BLaER1 treated with 17β-estradiol and CSF1 and Interleukin-3, amounts not matched to agents 10 nM and 100 nM (cell line): Measurements from ENCODE around the gene SZT2.
"Not testable (repeated sequence)": the region's sequence is repeated elsewhere in the genome, so short reads cannot be mapped to it uniquely, and the experiment has no call there.

Experiments
- H3K27ac ChIP-seq, 11 experiments: shearing (Covaris generic); formaldehyde crosslinking; 2 replicates each; pipeline ENCODE4 v1.8.1; 2022
- H3K27me3 ChIP-seq, 11 experiments: shearing (Covaris generic); formaldehyde crosslinking; 2 replicates each; pipeline ENCODE4 v1.8.1; 2022
- H3K36me3 ChIP-seq, 11 experiments: shearing (Covaris generic); formaldehyde crosslinking; 2 replicates each; pipeline ENCODE4 v1.8.1; 2022
- H3K4me1 ChIP-seq, 10 experiments: shearing (Covaris generic); formaldehyde crosslinking; 2 replicates each; pipeline ENCODE4 v1.8.1; 2022
- H3K4me2 ChIP-seq, 11 experiments: shearing (Covaris generic); formaldehyde crosslinking; 2 replicates each; pipeline ENCODE4 v1.8.1; 2022
- H3K4me3 ChIP-seq, 10 experiments: shearing (Covaris generic); formaldehyde crosslinking; 2 replicates each; pipeline ENCODE4 v1.8.1; 2022
- H3K9ac ChIP-seq, 11 experiments: shearing (Covaris generic); formaldehyde crosslinking; 2 replicates each; pipeline ENCODE4 v1.8.1; 2022
- H3K9me3 ChIP-seq, 11 experiments: shearing (Covaris generic); formaldehyde crosslinking; replicated peaks in 1 of 11; 2 replicates each; pipeline ENCODE4 v1.8.1; 2022
- H4K20me1 ChIP-seq, 11 experiments: shearing (Covaris generic); formaldehyde crosslinking; 2 replicates each; pipeline ENCODE4 v1.8.1; 2022
- Cebpa-rat ChIP-seq, 11 experiments: shearing (Covaris generic); IDR thresholded peaks; 2 replicates each; pipeline ENCODE4 v1.8.1; 2022

Gene SZT2

DNA sequence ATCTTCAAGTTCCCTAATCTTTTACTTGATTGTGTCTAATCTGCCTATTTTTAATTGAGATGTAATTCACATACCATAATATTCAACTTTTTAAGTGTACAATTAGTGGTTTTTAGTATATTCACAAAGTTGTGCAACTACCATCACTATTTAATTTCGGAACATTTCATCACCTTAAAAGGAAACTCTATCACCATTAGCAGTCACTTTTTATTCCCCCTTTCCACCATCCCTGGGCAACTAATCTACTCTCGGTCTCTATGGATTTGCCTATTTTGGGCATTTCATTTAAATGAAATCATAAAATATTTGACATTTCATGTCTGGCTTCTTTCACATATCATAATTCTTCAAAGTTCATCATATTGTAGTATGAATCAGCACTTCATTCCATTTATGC is 94.7 kb downstream of the SZT2 start:
- no peak overlapping the region for H3K27ac ChIP-seq

GRCh38 chr1:43488165-43488564 is 98.5 kb downstream of the SZT2 start:
- no peak for TF ChIP-seq Cebpa-rat (IDR thresholded peaks at IDR 0.05)
- Histone ChIP-seq H3K4me1 (no peaks in the 10 kb centered on the region), H4K20me1 (no peaks in the 10 kb centered on the region), H3K27ac (no peak overlapping the region), H3K27me3 (no peaks in the 10 kb centered on the region), H3K4me2 (no peak overlapping the region), H3K36me3 (no peaks in the 10 kb centered on the region), H3K9me3 (peaks cover 40 to 61% (median 49%) of the 10 kb centered on the region in 11 experiments), H3K4me3 (no peak overlapping the region), H3K9ac (no peak overlapping the region)

More for the DNA sequence above, 94.7 kb downstream of the SZT2 start:
- Histone ChIP-seq H3K9me3 (peaks cover 23 to 31% (median 26%) of the 10 kb centered on the region in 11 experiments), H4K20me1 (no peaks in the 10 kb centered on the region), H3K4me1 (peaks cover 0 to 4% (median 0%) of the 10 kb centered on the region in 10 experiments; a peak in 1 of 20 replicates), H3K4me3 (no peak overlapping the region), H3K4me2 (no peak overlapping the region), H3K36me3 (no peaks in the 10 kb centered on the region), H3K9ac (no peak overlapping the region), H3K27me3 (no peaks in the 10 kb centered on the region)
- TF ChIP-seq Cebpa-rat (IDR thresholded peaks at IDR 0.05), result no peak

- Histone ChIP-seq H3K27me3 (no peaks in the 10 kb centered on the region), H3K4me1 (no peaks in the 10 kb centered on the region), H3K9ac (no peak overlapping the region), H3K4me2 (no peak overlapping the region), H3K27ac (no peak overlapping the region), H3K36me3 (no peaks in the 10 kb centered on the region), H4K20me1 (no peaks in the 10 kb centered on the region), H3K9me3 (peaks cover 40 to 61% (median 49%) of the 10 kb centered on the region in 11 experiments), H3K4me3 (no peak overlapping the region)
- no peak for TF ChIP-seq Cebpa-rat (IDR thresholded peaks at IDR 0.05)
These were observed 101.4 kb downstream of the SZT2 start for GRCh38 chr1:43491061-43491460.

GRCh38 chr1:43492826-43493225 is 103.1 kb downstream of the SZT2 start:
- H3K9me3 ChIP-seq, result peaks cover 28 to 44% (median 35%) of the 10 kb centered on the region in 11 experiments
- no peak overlapping the region for H3K4me2 ChIP-seq
- no peak for TF ChIP-seq Cebpa-rat (IDR thresholded peaks at IDR 0.05)
- no peak overlapping the region for H3K4me3 ChIP-seq
- no peaks in the 10 kb centered on the region for H3K36me3 ChIP-seq
- H3K4me1 ChIP-seq, result no peaks in the 10 kb centered on the region
- no peaks in the 10 kb centered on the region for H3K27me3 ChIP-seq
- no peak overlapping the region for H3K9ac ChIP-seq
- H4K20me1 ChIP-seq, result no peaks in the 10 kb centered on the region
- H3K27ac ChIP-seq, result no peak overlapping the region

- Histone ChIP-seq H4K20me1 (no peaks in the 10 kb centered on the region), H3K4me3 (no peak overlapping the region), H3K4me2 (no peak overlapping the region), H3K9ac (no peak overlapping the region), H3K36me3 (no peaks in the 10 kb centered on the region), H3K27ac (no peak overlapping the region), H3K4me1 (no peaks in the 10 kb centered on the region), H3K27me3 (no peaks in the 10 kb centered on the region), H3K9me3 (peaks cover 18 to 34% (median 25%) of the 10 kb centered on the region in 11 experiments)
- TF ChIP-seq Cebpa-rat (IDR thresholded peaks at IDR 0.05), result no peak
These were observed 104.2 kb downstream of the SZT2 start for GRCh38 chr1:43493661-43494450.

DNA sequence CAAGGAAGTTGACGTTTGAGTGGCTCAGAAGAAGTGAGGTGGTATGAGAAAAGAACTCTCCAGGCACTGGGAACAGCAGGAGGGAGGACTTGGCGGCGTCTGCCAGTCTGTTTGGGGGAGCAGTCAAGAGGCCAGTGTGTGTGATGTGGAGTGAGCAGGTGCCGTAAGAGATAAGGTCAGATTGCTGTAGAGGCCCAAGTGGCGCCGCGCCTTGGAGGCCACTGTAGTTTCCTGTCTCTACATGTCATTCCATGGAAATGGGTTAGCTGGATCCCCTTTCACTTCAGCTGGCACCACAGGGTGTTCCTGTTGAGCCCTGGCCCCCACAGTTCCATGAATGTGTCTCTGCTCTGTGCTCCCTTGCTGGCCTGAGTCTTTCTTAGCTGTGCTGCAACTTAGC is 105.5 kb downstream of the SZT2 start:
- H3K4me1 ChIP-seq, result no peaks in the 10 kb centered on the region

GRCh38 chr1:43499898-43500297 is 110.2 kb downstream of the SZT2 start:
- H3K27ac ChIP-seq, result no peak overlapping the region
- H3K27me3 ChIP-seq, result no peaks in the 10 kb centered on the region
- no peak overlapping the region for H3K4me2 ChIP-seq
- no peaks in the 10 kb centered on the region for H4K20me1 ChIP-seq
- no peaks in the 10 kb centered on the region for H3K36me3 ChIP-seq
- TF ChIP-seq Cebpa-rat (IDR thresholded peaks at IDR 0.05), result no peak
- H3K4me1 ChIP-seq, result no peaks in the 10 kb centered on the region
- no peak overlapping the region for H3K9ac ChIP-seq
- H3K4me3 ChIP-seq, result no peak overlapping the region
- H3K9me3 ChIP-seq, result peaks cover 0 to 3% (median 0%) of the 10 kb centered on the region in 11 experiments; a peak in 1 of 22 replicates

More for the DNA sequence above, 105.5 kb downstream of the SZT2 start:
- no peak for TF ChIP-seq Cebpa-rat (IDR thresholded peaks at IDR 0.05)
- Histone ChIP-seq H3K27ac (no peak overlapping the region), H3K9me3 (peaks cover 15 to 23% (median 19%) of the 10 kb centered on the region in 11 experiments; a peak in 21 of 22 replicates), H4K20me1 (no peaks in the 10 kb centered on the region), H3K4me2 (no peak overlapping the region), H3K4me3 (no peak overlapping the region), H3K36me3 (no peaks in the 10 kb centered on the region), H3K27me3 (no peaks in the 10 kb centered on the region), H3K9ac (no peak overlapping the region)

DNA sequence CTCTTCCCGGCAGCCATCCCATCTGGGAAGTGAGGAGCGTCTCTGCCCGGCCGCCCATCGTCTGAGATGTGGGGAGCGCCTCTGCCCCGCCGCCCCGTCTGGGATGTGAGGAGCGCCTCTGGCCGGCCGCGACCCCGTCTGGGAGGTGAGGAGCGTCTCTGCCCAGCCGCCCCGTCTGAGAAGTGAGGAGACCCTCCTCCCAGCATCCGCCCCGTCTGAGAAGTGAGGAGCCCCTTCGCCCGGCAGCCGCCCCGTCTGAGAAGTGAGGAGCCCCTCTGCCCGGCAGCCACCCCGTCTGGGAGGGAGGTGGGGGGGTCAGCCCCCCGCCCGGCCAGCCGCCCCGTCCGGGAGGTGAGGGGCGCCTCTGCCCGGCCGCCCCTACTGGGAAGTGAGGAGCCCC is 112.1 kb downstream of the SZT2 start:
- not testable (repeated sequence) for H3K9ac ChIP-seq, H3K4me2 ChIP-seq, H3K27me3 ChIP-seq, H4K20me1 ChIP-seq, H3K4me1 ChIP-seq, H3K4me3 ChIP-seq, H3K36me3 ChIP-seq, H3K9me3 ChIP-seq, H3K27ac ChIP-seq

DNA sequence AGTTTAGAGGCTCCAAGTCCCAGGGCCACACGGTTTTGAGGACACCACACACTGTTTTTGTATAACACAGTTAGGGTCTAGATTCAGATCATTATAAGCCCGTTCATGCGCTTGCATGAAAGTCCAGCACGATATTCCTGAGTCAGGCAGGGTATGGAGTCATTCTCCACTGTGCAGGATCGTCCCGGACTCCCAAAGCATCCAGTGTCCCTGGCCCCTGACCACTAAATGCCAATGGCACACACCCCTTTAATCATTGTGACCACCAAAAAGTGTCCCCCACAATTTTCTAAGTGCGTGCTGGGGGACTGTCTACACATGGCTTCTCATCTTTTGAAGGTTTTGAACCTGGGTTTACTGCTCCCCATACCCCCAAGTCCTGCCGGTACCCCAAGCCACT is 113.8 kb downstream of the SZT2 start:
- Histone ChIP-seq H3K4me3 (no peak overlapping the region), H3K4me2 (no peak overlapping the region), H3K4me1 (no peaks in the 10 kb centered on the region), H3K27me3 (no peaks in the 10 kb centered on the region), H3K36me3 (no peaks in the 10 kb centered on the region), H3K9ac (no peak overlapping the region), H3K9me3 (peaks cover 0 to 3% (median 0%) of the 10 kb centered on the region in 11 experiments; a peak in 1 of 22 replicates), H4K20me1 (no peaks in the 10 kb centered on the region), H3K27ac (no peak overlapping the region)
- no peak for TF ChIP-seq Cebpa-rat (IDR thresholded peaks at IDR 0.05)
